PC-3 (cell line): ENCODE results near the gene CALR3. TPM values are rescaled to one million over a fixed set of nuclear protein-coding genes. Genes with fewer than 3 reads are reported as not detected.

Source experiments
- ATAC-seq: fragments of 200-7000 bp; cut with Tn5 transposase; 2 replicates; pipeline ENCODE4 v1.9.1; 2020; ENCODE audit warnings: mild to moderate bottlenecking, moderate library complexity
- BruUV-seq: library from RNA; stranded (reverse); fragments of 400-500 nt; replicated peaks from 2 replicates; lab custom pipeline; 2021; lab: Mats Ljungman, UMichigan
- CTCF ChIA-PET: fragments of 300-600 bp; sonication (Branson Sonifier 250); formaldehyde crosslinking; loops from one replicate; lab custom pipeline; 2022; ENCODE audit warnings: antibody characterized with exemption; lab: Charles Lee
- POLR2A ChIA-PET: fragments of 300-600 bp; sonication (Branson Sonifier 250); formaldehyde crosslinking; loops from one replicate; lab custom pipeline; 2022; ENCODE audit warnings: antibody characterized with exemption; ENCODE audit not compliant: unreplicated experiment; lab: Charles Lee
- DNase-seq: peaks from one replicate; pipeline ENCODE4 v3.0.0-alpha.2; 2015
- H2AFZ ChIP-seq: fragments of 300-600 bp; sonication (generic); 2 replicates; pipeline ENCODE4 v1.6.0; 2016; ENCODE audit warnings: antibody characterized with exemption, low read length
- H3F3A ChIP-seq: fragments of 300-600 bp; sonication (generic); one replicate; pipeline ENCODE4 v1.6.0; 2017; ENCODE audit warnings: antibody characterized with exemption, low read length, control low read depth, mild to moderate bottlenecking; ENCODE audit not compliant: unreplicated experiment
- H3K27ac ChIP-seq: fragments of 300-600 bp; sonication (generic); 2 replicates; pipeline ENCODE4 v1.5.1; 2016; ENCODE audit warnings: mild to moderate bottlenecking, low read length
- H3K27me3 ChIP-seq: fragments of 300-600 bp; sonication (generic); 2 replicates; pipeline ENCODE4 v1.6.1; 2016; ENCODE audit warnings: low read length, mixed read lengths
- H3K36me3 ChIP-seq: fragments of 300-600 bp; sonication (generic); 2 replicates; pipeline ENCODE4 v1.6.1; 2016; ENCODE audit warnings: low read depth, mixed run types, low read length, mixed read lengths
- H3K4me1 ChIP-seq: fragments of 300-600 bp; sonication (generic); 2 replicates; pipeline ENCODE4 v1.5.1; 2016; ENCODE audit warnings: low read length; ENCODE audit not compliant: insufficient read depth
- H3K4me2 ChIP-seq: fragments of 300-600 bp; sonication (generic); 2 replicates; pipeline ENCODE4 v1.6.0; 2016; ENCODE audit warnings: low read length
- H3K4me3 ChIP-seq: fragments of 300-600 bp; sonication (generic); 2 replicates; pipeline ENCODE4 v1.5.1; 2016; ENCODE audit warnings: mild to moderate bottlenecking, low read length, mixed read lengths
- H3K79me2 ChIP-seq: fragments of 300-600 bp; sonication (generic); 2 replicates; pipeline ENCODE4 v1.6.1; 2017; ENCODE audit warnings: low read length, mixed read lengths
- H3K9ac ChIP-seq: fragments of 300-600 bp; sonication (generic); 2 replicates; pipeline ENCODE4 v1.6.0; 2016; ENCODE audit warnings: mild to moderate bottlenecking, low read length
- H3K9me2 ChIP-seq: fragments of 300-600 bp; sonication (generic); replicated peaks from 2 replicates; pipeline ENCODE4 v1.6.1; 2016; ENCODE audit warnings: mixed run types, low read length, mixed read lengths
- H3K9me3 ChIP-seq: fragments of 300-600 bp; sonication (generic); 2 replicates; pipeline ENCODE4 v1.6.1; 2016; ENCODE audit warnings: low read length, mixed read lengths
- H4K20me1 ChIP-seq: fragments of 300-600 bp; sonication (generic); 2 replicates; pipeline ENCODE4 v1.6.1; 2016; ENCODE audit warnings: low read length, mixed read lengths
- CTCF ChIP-seq: fragments of 300-600 bp; sonication (generic); conservative IDR thresholded peaks from 2 replicates; pipeline ENCODE4 v1.5.1; 2017; ENCODE audit warnings: antibody characterized with exemption, low read depth, mild to moderate bottlenecking, low read length
- EZH2 ChIP-seq: fragments of 300-600 bp; sonication (generic); IDR thresholded peaks from one replicate; pipeline ENCODE4 v1.6.1; 2017; ENCODE audit warnings: antibody characterized with exemption, mild to moderate bottlenecking, low read length; ENCODE audit not compliant: unreplicated experiment
- EZH2phosphoT487 ChIP-seq: fragments of 300-600 bp; sonication (generic); IDR thresholded peaks from 2 replicates; pipeline ENCODE4 v1.6.1; 2018; ENCODE audit warnings: mild to moderate bottlenecking, antibody characterized with exemption, low read length, borderline replicate concordance
- intact Hi-C: fragments of 100-400 bp; cut with micrococcal nuclease; formaldehyde crosslinking; loops from 2 replicates; pipeline ENCODE4 v1.9.0; 2023
- total RNA-seq: library from RNA; depleted of rRNA; stranded (reverse); fragments of >200 nt; gene quantifications from 2 replicates; pipeline ENCODE4 v1.2.3, GENCODE V29; 2014

The CALR3 gene
- total RNA-seq, 1 experiment from 2014 or later: 0.47 TPM

GRCh38 chr19:16446724-16447368 is 49.1 kb downstream of the CALR3 start:
- TF ChIP-seq EZH2phosphoT487: no peak
- TF ChIP-seq CTCF: no peak
- TF ChIP-seq EZH2: no peak
- ChIA-PET POLR2A (no interaction called here), CTCF (no interaction called here)
- no peaks in the 10 kb centered on the region for H3F3A ChIP-seq
- DNase-seq (no peak), ATAC-seq (no peak)
- H2AFZ ChIP-seq: no peak overlapping the region
- H3K9ac ChIP-seq: no peak overlapping the region
- no peak overlapping the region for H3K4me3 ChIP-seq
- H3K4me2 ChIP-seq: no peak overlapping the region
- peaks cover 50% of the 10 kb centered on the region for H4K20me1 ChIP-seq
- BruUV-seq: no TSS peak
- H3K4me1 ChIP-seq: peaks cover 13% of the 10 kb centered on the region
- intact Hi-C loops: no loop called here
- H3K79me2 ChIP-seq: peaks cover 97% of the 10 kb centered on the region
- peaks cover 5% of the 10 kb centered on the region; the same call in 1 of the 2 replicates for H3K36me3 ChIP-seq
- H3K27me3 ChIP-seq: no peaks in the 10 kb centered on the region
- no peak overlapping the region for H3K27ac ChIP-seq
- no peaks in the 10 kb centered on the region for H3K9me2 ChIP-seq
- no peaks in the 10 kb centered on the region for H3K9me3 ChIP-seq

GRCh38 chr19:16446108-16446723 is 49.8 kb downstream of the CALR3 start:
- Histone ChIP-seq H2AFZ (no peak overlapping the region), H3K27ac (no peak overlapping the region; the same call in 1 of the 2 replicates), H3K9me3 (no peaks in the 10 kb centered on the region), H3K9ac (no peak overlapping the region), H3K36me3 (peaks cover 5% of the 10 kb centered on the region; the same call in 1 of the 2 replicates), H3K79me2 (peaks cover 93% of the 10 kb centered on the region), H3K4me3 (no peak overlapping the region), H4K20me1 (peaks cover 50% of the 10 kb centered on the region), H3K4me1 (peaks cover 13% of the 10 kb centered on the region), H3F3A (no peaks in the 10 kb centered on the region), H3K4me2 (no peak overlapping the region), H3K27me3 (no peaks in the 10 kb centered on the region), H3K9me2 (no peaks in the 10 kb centered on the region)
- intact Hi-C loops: no loop called here
- TF ChIP-seq CTCF: no peak
- TF ChIP-seq EZH2: no peak
- TF ChIP-seq EZH2phosphoT487: no peak
- ChIA-PET POLR2A (no interaction called here), CTCF (no interaction called here)
- ATAC-seq (no peak), DNase-seq (no peak)
- no TSS peak for BruUV-seq
